ENCODE data around the gene SHISA6.

SHISA6 gene

GRCh38 chr17:11446316-11446715, 205.3 kb downstream of the SHISA6 start:
- peaks cover 21% of the 10 kb centered on the region for H3K9me3 Mint-ChIP-seq
- H3K27ac Mint-ChIP-seq = no peak overlapping the region
- CTCF ChIA-PET = no interaction called here

DNA sequence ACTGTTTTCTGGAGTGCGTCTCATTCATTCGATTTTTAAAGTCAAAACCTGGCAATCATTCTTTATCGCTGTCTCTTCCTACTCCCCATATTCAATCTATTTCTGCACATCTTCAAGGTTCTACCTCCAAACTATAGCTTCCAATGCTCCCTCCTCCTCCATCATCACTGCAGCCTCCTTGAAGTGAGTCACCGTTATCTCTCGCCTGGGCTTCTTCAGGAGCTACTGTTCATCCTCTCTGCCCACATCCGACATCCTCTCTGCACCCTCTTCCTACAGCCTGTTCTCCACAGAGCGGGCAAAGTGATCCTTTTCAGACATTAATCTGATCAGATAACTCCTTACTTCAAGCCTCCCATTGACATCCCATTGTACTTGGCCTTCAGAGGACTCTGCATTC, 213.1 kb downstream of the SHISA6 start:
- no peak overlapping the region for H3K4me3 Mint-ChIP-seq
- CTCF ChIA-PET = no interaction called here
- H3K27me3 Mint-ChIP-seq = no peaks in the 10 kb centered on the region
- DNase-seq = no peak
- H3K27ac Mint-ChIP-seq = no peak overlapping the region
- H3K4me1 Mint-ChIP-seq = no peaks in the 10 kb centered on the region
- peaks cover 27% of the 10 kb centered on the region for H3K9me3 Mint-ChIP-seq
- H3K36me3 Mint-ChIP-seq = no peaks in the 10 kb centered on the region

More at GRCh38 chr17:11446316-11446715, 205.3 kb downstream of the SHISA6 start:
- Mint-ChIP-seq H3K4me3 (no peak overlapping the region), H3K36me3 (no peaks in the 10 kb centered on the region), H3K27me3 (no peaks in the 10 kb centered on the region), H3K4me1 (no peaks in the 10 kb centered on the region)
- no peak for DNase-seq

DNA sequence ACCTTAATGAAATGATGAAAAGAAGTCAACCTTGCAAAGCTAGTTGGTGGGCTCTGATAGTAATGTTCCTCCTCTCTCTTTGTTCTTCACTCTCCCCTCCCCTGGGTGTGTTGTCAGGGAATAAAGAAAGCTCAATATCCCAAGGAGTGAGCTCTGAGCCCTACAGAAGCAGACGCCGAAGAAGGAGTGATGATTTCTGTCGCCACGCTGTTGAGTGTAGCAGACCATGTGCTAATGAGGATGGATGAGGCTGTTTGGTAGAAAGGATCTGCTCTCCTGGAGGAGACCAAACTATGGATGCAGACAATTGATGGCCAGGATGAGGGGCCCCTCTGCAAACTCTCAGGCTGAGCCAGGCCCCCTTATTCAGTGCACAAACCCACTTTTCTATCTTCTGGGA, 217.3 kb downstream of the SHISA6 start:
- no peak overlapping the region for H3K27ac Mint-ChIP-seq
- no peaks in the 10 kb centered on the region for H3K27me3 Mint-ChIP-seq
- H3K4me3 Mint-ChIP-seq = no peak overlapping the region

GRCh38 chr17:11459861-11460331, 218.9 kb downstream of the SHISA6 start:
- peaks cover 18% of the 10 kb centered on the region for H3K9me3 Mint-ChIP-seq
- CTCF ChIA-PET = no interaction called here
- no peaks in the 10 kb centered on the region for H3K4me1 Mint-ChIP-seq
- no peaks in the 10 kb centered on the region for H3K27me3 Mint-ChIP-seq
- no peak overlapping the region for H3K4me3 Mint-ChIP-seq
- no peak overlapping the region for H3K27ac Mint-ChIP-seq
- H3K36me3 Mint-ChIP-seq = no peaks in the 10 kb centered on the region
- DNase-seq = no peak

More for the DNA sequence above, 217.3 kb downstream of the SHISA6 start:
- CTCF ChIA-PET = no interaction called here
- Mint-ChIP-seq H3K36me3 (no peaks in the 10 kb centered on the region), H3K9me3 (peaks cover 27% of the 10 kb centered on the region), H3K4me1 (no peaks in the 10 kb centered on the region)
- no peak for DNase-seq

- CTCF ChIA-PET = no interaction called here
- DNase-seq = no peak
- Mint-ChIP-seq H3K9me3 (peaks cover 14% of the 10 kb centered on the region), H3K27me3 (no peaks in the 10 kb centered on the region), H3K4me1 (no peaks in the 10 kb centered on the region), H3K27ac (no peak overlapping the region), H3K36me3 (no peaks in the 10 kb centered on the region), H3K4me3 (no peak overlapping the region)
Measured at GRCh38 chr17:11461993-11462548, 221.1 kb downstream of the SHISA6 start.

GRCh38 chr17:11467639-11468038, 226.6 kb downstream of the SHISA6 start:
- Mint-ChIP-seq H3K27ac (no peak overlapping the region), H3K4me3 (no peak overlapping the region), H3K27me3 (no peaks in the 10 kb centered on the region), H3K4me1 (no peaks in the 10 kb centered on the region), H3K9me3 (peaks cover 22% of the 10 kb centered on the region), H3K36me3 (no peaks in the 10 kb centered on the region)
- no peak for DNase-seq
- CTCF ChIA-PET = no interaction called here

DNA sequence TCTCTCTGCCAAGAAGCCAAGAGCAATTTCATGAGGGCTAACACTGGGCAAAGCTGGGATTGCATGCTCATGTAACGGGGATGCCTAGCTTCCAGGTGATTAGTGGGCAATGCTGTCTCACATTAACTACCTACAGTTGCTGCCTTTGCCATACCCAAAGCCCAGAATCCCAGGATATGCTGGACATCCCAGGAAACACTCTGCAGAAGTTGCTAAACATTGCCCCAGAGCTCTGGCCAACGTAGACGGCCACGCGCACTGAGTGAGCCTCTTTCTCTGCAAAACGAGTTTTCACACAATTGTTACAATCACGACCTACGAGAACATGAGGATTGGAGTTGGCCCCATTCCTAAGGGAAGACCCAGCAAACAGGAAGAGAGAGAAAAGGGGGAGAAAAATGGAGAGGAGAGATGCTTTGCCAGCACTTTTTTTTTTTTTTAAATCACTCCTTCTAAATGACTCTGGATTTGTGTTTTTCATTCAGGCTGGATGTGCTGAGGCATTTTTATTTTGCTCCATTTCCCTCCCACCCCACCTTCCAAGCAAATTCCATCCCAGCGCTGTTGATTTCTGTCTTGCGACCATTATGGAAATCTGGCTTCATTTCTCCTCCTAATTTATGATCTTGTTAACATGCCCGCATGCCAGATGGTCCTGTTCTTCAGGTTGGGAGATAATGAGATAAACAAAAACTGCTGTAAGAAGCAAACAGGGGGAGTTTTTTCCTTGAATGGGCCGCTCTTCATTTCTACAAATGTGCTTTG, 244.5 kb downstream of the SHISA6 start:
- CTCF ChIA-PET = no interaction called here

GRCh38 chr17:11486101-11486867, 245.3 kb downstream of the SHISA6 start:
- H3K9me3 Mint-ChIP-seq = peaks cover 21% of the 10 kb centered on the region
- no peak overlapping the region for H3K27ac Mint-ChIP-seq
- no peak for DNase-seq
- no peaks in the 10 kb centered on the region for H3K36me3 Mint-ChIP-seq
- CTCF ChIA-PET = no interaction called here
- H3K27me3 Mint-ChIP-seq = no peaks in the 10 kb centered on the region
- no peaks in the 10 kb centered on the region for H3K4me1 Mint-ChIP-seq
- no peak overlapping the region for H3K4me3 Mint-ChIP-seq

More for the DNA sequence above, 244.5 kb downstream of the SHISA6 start:
- Mint-ChIP-seq H3K27ac (no peak overlapping the region), H3K4me1 (no peaks in the 10 kb centered on the region), H3K4me3 (no peak overlapping the region), H3K9me3 (peaks cover 17% of the 10 kb centered on the region), H3K27me3 (no peaks in the 10 kb centered on the region), H3K36me3 (no peaks in the 10 kb centered on the region)
- no peak for DNase-seq

DNA sequence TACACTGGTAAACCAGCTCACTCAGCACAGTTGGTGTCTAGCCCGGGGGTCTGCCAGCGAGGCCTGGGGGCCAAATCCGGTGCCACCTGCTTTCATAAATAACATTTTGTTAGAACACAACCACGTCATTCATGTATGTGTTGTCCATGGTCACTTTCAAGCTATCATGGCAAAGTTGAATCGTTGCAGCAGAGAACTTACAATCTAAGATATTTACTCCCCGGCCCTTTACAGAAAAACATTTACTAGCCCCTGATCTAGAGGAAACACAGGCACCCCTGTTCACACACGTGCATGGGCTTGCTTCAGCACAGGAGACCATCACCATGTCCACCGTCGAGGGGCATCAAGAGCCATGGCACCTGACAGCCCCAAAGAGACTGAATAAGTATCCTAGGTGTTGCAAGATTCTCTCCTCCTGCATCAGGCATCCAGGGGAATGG, 245.9 kb downstream of the SHISA6 start:
- DNase-seq = no peak
- CTCF ChIA-PET = no interaction called here
- H3K9me3 Mint-ChIP-seq = peaks cover 19% of the 10 kb centered on the region
- no peaks in the 10 kb centered on the region for H3K36me3 Mint-ChIP-seq
- no peak overlapping the region for H3K27ac Mint-ChIP-seq
- no peaks in the 10 kb centered on the region for H3K27me3 Mint-ChIP-seq
- no peaks in the 10 kb centered on the region for H3K4me1 Mint-ChIP-seq
- no peak overlapping the region for H3K4me3 Mint-ChIP-seq

DNA sequence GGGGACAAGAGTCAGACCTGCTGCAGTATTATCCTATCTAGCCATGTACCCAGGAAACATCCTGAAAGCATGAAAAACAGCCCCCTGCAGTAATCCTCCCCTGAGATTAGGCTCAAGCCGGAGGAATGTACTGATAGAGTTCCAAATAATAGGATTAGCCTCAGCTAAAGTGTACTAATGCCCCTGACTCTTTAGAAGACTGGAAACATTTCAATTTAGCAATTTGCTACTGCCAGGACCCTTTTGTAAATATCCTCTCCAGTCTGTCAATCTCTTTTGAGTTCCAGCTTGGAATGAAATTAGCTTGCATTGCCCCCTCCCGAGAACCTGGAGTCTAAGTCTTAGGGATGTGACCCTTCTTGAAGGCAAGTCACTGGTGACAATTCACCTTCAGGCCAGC, 246.5 kb downstream of the SHISA6 start:
- no peak for DNase-seq
- Mint-ChIP-seq H3K4me3 (no peak overlapping the region), H3K27ac (no peak overlapping the region), H3K4me1 (no peaks in the 10 kb centered on the region), H3K27me3 (no peaks in the 10 kb centered on the region), H3K9me3 (peaks cover 19% of the 10 kb centered on the region), H3K36me3 (no peaks in the 10 kb centered on the region)
- CTCF ChIA-PET = no interaction called here

GRCh38 chr17:11488407-11488806, 247.4 kb downstream of the SHISA6 start:
- Mint-ChIP-seq H3K9me3 (peaks cover 19% of the 10 kb centered on the region), H3K36me3 (no peaks in the 10 kb centered on the region), H3K27me3 (no peaks in the 10 kb centered on the region), H3K4me3 (no peak overlapping the region), H3K4me1 (no peaks in the 10 kb centered on the region), H3K27ac (no peak overlapping the region)
- CTCF ChIA-PET = no interaction called here
- no peak for DNase-seq

- CTCF ChIA-PET = no interaction called here
- Mint-ChIP-seq H3K27ac (no peak overlapping the region), H3K9me3 (peaks cover 24% of the 10 kb centered on the region), H3K4me1 (no peaks in the 10 kb centered on the region), H3K27me3 (no peaks in the 10 kb centered on the region), H3K4me3 (no peak overlapping the region), H3K36me3 (no peaks in the 10 kb centered on the region)
- no peak for DNase-seq
Measured at GRCh38 chr17:11490171-11490755, 249.2 kb downstream of the SHISA6 start.

- no peaks in the 10 kb centered on the region for H3K27me3 Mint-ChIP-seq
- no peak overlapping the region for H3K27ac Mint-ChIP-seq
- H3K36me3 Mint-ChIP-seq = no peaks in the 10 kb centered on the region
- H3K9me3 Mint-ChIP-seq = peaks cover 34% of the 10 kb centered on the region
- DNase-seq = no peak
- CTCF ChIA-PET = no interaction called here
- H3K4me1 Mint-ChIP-seq = no peaks in the 10 kb centered on the region
- no peak overlapping the region for H3K4me3 Mint-ChIP-seq
Measured at GRCh38 chr17:11492511-11492910, 251.5 kb downstream of the SHISA6 start.

DNA sequence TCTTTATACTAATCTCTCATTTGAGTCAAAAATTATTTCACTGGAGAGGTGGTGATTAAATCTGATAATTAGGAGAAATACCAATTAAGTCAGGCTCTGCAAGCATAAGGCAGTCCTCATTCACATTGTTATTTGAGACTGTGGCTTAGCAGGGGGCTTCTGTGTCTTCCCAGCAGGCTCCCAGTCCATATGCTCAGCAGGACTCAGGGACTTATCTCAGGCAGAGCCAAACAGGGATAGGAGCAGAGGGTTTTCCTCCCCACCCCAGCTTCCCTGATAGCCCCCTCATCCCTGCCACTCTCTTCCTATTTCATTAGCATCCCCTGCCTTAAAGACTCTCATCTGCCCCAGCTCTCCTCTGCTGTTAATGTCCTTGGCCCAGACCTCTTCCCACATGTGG, 252.9 kb downstream of the SHISA6 start:
- CTCF ChIA-PET = interaction anchor here (0.6 kb wide), 1 partner anchor 277 kb away, joined by 3 read pairs; no protein-coding TSS in a partner anchor
- Mint-ChIP-seq H3K27me3 (no peaks in the 10 kb centered on the region), H3K4me3 (no peak overlapping the region), H3K9me3 (peaks cover 33% of the 10 kb centered on the region), H3K4me1 (no peaks in the 10 kb centered on the region), H3K36me3 (no peaks in the 10 kb centered on the region), H3K27ac (no peak overlapping the region)
- no peak for DNase-seq
